CD4-positive, alpha-beta T cell (primary cell): Measurements from ENCODE around the gene PIK3CD. TPM values are rescaled to one million over a fixed set of nuclear protein-coding genes. Genes with fewer than 3 reads are reported as not detected.

Experiments used
- ATAC-seq: fragments of 200-7000 bp; cut with Tn5 transposase; one replicate; pipeline ENCODE4 v1.10.0; 2022; ENCODE audit warnings: mild to moderate bottlenecking; ENCODE audit not compliant: poor library complexity
- CTCF ChIA-PET: fragments of 350-600 bp; sonication (Branson Sonifier 250); formaldehyde crosslinking; loops from one replicate; lab custom pipeline; 2021; ENCODE audit warnings: antibody characterized with exemption, inconsistent platforms; lab: Charles Lee
- POLR2A ChIA-PET: fragments of 350-600 bp; sonication (Branson Sonifier 250); formaldehyde crosslinking; loops from one replicate; lab custom pipeline; 2021; ENCODE audit warnings: antibody characterized with exemption, inconsistent platforms; lab: Charles Lee
- DNase-seq, 14 experiments: peaks; one replicate each; pipeline ENCODE4 v3.0.0-alpha.2; 2013 to 2020; ENCODE audit warnings: mixed read lengths in 2 of 14
- H3K27ac ChIP-seq, 2 donors: one replicate each; pipeline versions ENCODE4 v1.5.1 to v1.7.0; 2013; ENCODE audit warnings: low read length in 2 of 2, low read depth in 1 of 2, mild to moderate bottlenecking in 1 of 2
- H3K27me3 ChIP-seq, 2 experiments: 1 replicate in 1 of 2; 2 replicates in 1 of 2; pipeline versions ENCODE4 v1.6.1 to v1.7.0; 2013; ENCODE audit warnings: low read length in 2 of 2, control low read depth in 1 of 2, mild to moderate bottlenecking in 1 of 2, moderate library complexity in 1 of 2; ENCODE audit not compliant: insufficient read depth in 2 of 2, control insufficient read depth in 1 of 2
- H3K36me3 ChIP-seq: one replicate; pipeline ENCODE4 v1.6.1; 2013; ENCODE audit warnings: low read length, control low read depth; ENCODE audit not compliant: insufficient read depth
- H3K4me1 ChIP-seq: one replicate; pipeline ENCODE4 v1.6.1; 2013; ENCODE audit warnings: low read length, control low read depth; ENCODE audit not compliant: insufficient read depth
- H3K4me3 ChIP-seq: one replicate; pipeline ENCODE4 v1.5.1; 2013; ENCODE audit warnings: mild to moderate bottlenecking, low read length, moderate library complexity
- H3K9me3 ChIP-seq, 2 experiments: 1 replicate in 1 of 2; 2 replicates in 1 of 2; pipeline versions ENCODE4 v1.6.1 to v1.7.0; 2013; ENCODE audit warnings: low read length in 2 of 2, mild to moderate bottlenecking in 2 of 2, control low read depth in 1 of 2, moderate library complexity in 1 of 2; ENCODE audit not compliant: control insufficient read depth in 1 of 2, insufficient read depth in 1 of 2
- H3K27ac Mint-ChIP-seq: one replicate; pipeline ENCODE4 v1.8.0; 2020; ENCODE audit warnings: mixed read lengths
- H3K27me3 Mint-ChIP-seq: one replicate; pipeline ENCODE4 v1.8.0; 2021; ENCODE audit warnings: mixed read lengths
- H3K36me3 Mint-ChIP-seq: one replicate; pipeline ENCODE4 v1.8.0; 2021; ENCODE audit warnings: low read depth, mixed read lengths
- H3K4me1 Mint-ChIP-seq: one replicate; pipeline ENCODE4 v1.8.0; 2021; ENCODE audit warnings: low read depth, mixed read lengths
- H3K4me3 Mint-ChIP-seq: one replicate; pipeline ENCODE4 v1.8.0; 2020; ENCODE audit warnings: mild to moderate bottlenecking, mixed read lengths
- H3K9me3 Mint-ChIP-seq: one replicate; pipeline ENCODE4 v1.8.0; 2020; ENCODE audit warnings: mixed read lengths
- intact Hi-C, 2 experiments: fragments of 100-400 bp; cut with DNase I in 1 of 2; cut with micrococcal nuclease in 1 of 2; formaldehyde crosslinking; loops; one replicate each; pipeline versions ENCODE4 v1.15.1 to v1.9.0; 2023 to 2025; cut with DNase I, micrococcal nuclease
- total RNA-seq, 174 experiments: library from RNA in 2 of 174; stranded (reverse) in 2 of 174; gene quantifications; one replicate each; pipeline ENCODE4 v1.2.3 and lab custom pipeline; 2021 to 2026
- TF ChIP-seq, protein P1 (sequence below): fragments of 200-600 bp; IDR thresholded peaks from one replicate; pipeline ENCODE4 v1.8.0; 2022; ENCODE audit warnings: antibody characterized with exemption, mild to moderate bottlenecking

Gene PIK3CD
- total RNA-seq, 2 experiments from 2014 or later, result 202 to 213 TPM

DNA sequence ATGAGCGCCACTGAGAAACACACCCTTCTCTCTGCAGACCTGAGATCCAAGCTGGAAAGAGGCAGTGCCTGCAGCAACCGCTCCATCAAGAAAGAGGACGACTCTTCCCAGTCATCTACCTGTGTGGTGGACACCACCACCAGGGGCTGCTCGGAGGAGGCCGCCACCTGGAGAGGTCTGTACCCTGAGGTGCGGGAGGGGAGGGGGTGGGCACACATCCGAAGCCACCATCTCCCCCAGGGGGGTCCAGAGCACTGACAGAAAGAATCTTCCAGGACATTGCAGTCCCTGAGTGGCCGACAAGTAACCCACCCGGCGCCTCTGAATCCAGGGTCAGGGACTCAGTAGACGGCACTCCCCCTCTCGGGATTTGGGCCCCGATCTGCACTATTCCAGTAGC, 39.8 kb upstream of the PIK3CD start:
- Histone ChIP-seq H3K4me3 (no peak overlapping the region), H3K27ac (no peak overlapping the region), H3K4me1 (peaks cover 5% of the 10 kb centered on the region), H3K27me3 (no peaks in the 10 kb centered on the region), H3K36me3 (peaks cover 7% of the 10 kb centered on the region), H3K9me3 (no peaks in the 10 kb centered on the region)
- Mint-ChIP-seq H3K36me3 (no peaks in the 10 kb centered on the region), H3K9me3 (no peaks in the 10 kb centered on the region), H3K4me1 (no peaks in the 10 kb centered on the region), H3K27me3 (no peaks in the 10 kb centered on the region), H3K27ac (no peak overlapping the region), H3K4me3 (no peak overlapping the region)
- TF ChIP-seq, protein P1, sequence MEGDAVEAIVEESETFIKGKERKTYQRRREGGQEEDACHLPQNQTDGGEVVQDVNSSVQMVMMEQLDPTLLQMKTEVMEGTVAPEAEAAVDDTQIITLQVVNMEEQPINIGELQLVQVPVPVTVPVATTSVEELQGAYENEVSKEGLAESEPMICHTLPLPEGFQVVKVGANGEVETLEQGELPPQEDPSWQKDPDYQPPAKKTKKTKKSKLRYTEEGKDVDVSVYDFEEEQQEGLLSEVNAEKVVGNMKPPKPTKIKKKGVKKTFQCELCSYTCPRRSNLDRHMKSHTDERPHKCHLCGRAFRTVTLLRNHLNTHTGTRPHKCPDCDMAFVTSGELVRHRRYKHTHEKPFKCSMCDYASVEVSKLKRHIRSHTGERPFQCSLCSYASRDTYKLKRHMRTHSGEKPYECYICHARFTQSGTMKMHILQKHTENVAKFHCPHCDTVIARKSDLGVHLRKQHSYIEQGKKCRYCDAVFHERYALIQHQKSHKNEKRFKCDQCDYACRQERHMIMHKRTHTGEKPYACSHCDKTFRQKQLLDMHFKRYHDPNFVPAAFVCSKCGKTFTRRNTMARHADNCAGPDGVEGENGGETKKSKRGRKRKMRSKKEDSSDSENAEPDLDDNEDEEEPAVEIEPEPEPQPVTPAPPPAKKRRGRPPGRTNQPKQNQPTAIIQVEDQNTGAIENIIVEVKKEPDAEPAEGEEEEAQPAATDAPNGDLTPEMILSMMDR, result no peak
- no peak for ATAC-seq
- intact Hi-C loops, result no loop called here
- no peak for DNase-seq
- CTCF ChIA-PET, result no interaction called here
- POLR2A ChIA-PET, result no interaction called here

DNA sequence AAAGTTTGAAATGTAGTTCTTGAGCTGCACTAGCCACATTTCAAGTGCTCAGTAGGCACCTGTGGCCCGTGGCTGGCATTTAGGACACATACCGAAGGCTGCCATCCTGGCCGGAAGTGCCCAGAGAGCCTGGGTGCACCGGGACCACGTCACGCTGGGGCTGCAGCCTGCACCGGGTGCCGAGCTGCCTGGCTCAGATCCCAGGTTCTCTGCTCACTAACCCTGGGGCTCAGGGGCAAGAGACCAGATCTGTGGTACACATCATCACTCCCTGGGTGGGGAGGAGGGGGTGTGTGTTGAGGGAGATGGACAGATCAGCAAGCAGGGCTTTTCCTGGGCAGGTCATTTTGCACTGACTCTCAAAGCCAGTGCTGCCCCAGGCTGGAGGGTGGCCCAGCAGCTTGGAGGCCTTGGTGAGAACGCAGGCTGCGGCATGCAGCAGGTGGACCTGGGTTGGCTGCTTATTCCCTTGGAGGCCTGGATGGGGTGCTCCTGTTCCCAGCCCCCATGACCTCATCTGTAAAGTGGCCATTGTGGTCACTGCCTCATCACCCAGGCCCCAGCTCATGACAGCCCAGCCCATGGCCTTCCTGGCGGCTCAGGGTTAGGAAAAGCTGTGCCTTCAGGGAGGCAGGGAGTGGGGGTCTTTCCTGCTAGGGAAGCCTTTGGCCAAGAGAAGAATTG, 39.2 kb upstream of the PIK3CD start:
- H3K27ac Mint-ChIP-seq, result no peak overlapping the region
- DNase-seq, result no peak
- CTCF ChIA-PET, result no interaction called here
- Histone ChIP-seq H3K4me3 (no peak overlapping the region), H3K4me1 (peaks cover 5% of the 10 kb centered on the region), H3K27ac (no peak overlapping the region), H3K36me3 (peaks cover 7% of the 10 kb centered on the region), H3K27me3 (no peaks in the 10 kb centered on the region), H3K9me3 (no peaks in the 10 kb centered on the region)
- H3K4me3 Mint-ChIP-seq, result no peak overlapping the region
- H3K9me3 Mint-ChIP-seq, result no peaks in the 10 kb centered on the region
- TF ChIP-seq, protein P1, result no peak
- no peaks in the 10 kb centered on the region for H3K4me1 Mint-ChIP-seq
- intact Hi-C loops, result no loop called here
- no peak for ATAC-seq
- H3K36me3 Mint-ChIP-seq, result no peaks in the 10 kb centered on the region
- H3K27me3 Mint-ChIP-seq, result no peaks in the 10 kb centered on the region
- POLR2A ChIA-PET, result no interaction called here

DNA sequence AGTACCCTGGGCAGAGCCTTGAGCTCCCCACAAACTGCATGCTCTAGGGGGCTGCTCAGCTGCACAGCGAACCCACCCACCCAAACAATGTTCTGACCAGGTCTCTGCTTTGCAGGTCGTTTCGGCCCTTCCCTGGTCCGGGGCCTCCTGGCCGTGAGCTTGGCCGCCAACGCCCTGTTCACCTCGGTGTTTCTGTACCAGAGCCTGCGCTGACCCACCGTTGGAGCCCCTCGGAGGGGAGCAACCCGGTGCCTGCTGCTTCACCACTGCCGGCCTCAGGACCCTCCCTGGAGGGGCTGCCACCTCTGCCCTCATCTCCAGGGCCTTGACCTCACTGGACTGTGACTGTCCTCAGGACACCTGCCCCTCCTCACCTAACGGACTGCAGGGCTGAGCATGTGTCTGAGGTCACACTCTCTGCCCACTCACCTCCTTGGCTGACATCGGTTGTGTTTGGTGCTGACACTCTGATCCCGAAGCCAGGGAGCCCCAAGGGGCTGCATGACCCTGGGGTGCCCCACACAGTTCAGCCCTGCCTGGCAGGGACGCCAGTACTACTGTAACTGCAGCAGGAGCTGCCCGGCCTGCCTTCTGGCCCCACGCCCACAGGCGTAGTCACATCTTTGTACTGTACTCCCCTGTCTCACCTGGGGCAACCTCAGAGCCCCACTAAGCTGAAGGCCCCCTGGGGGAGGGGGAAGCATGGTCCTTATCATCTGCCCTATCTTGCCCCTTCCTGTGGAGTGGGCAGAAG, 38.5 kb upstream of the PIK3CD start:
- Histone ChIP-seq H3K36me3 (peaks cover 7% of the 10 kb centered on the region), H3K27me3 (no peaks in the 10 kb centered on the region), H3K27ac (no peak overlapping the region), H3K9me3 (no peaks in the 10 kb centered on the region), H3K4me1 (peaks cover 5% of the 10 kb centered on the region), H3K4me3 (no peak overlapping the region)
- Mint-ChIP-seq H3K4me1 (no peaks in the 10 kb centered on the region), H3K36me3 (no peaks in the 10 kb centered on the region), H3K27ac (no peak overlapping the region), H3K9me3 (no peaks in the 10 kb centered on the region), H3K27me3 (no peaks in the 10 kb centered on the region), H3K4me3 (no peak overlapping the region)
- ChIA-PET POLR2A (no interaction called here), CTCF (no interaction called here)
- ATAC-seq (no peak), DNase-seq (no peak)
- TF ChIP-seq, protein P1, result no peak
- intact Hi-C loops, result no loop called here
